GM18907 (cell line): ENCODE measurements around the gene EMILIN2.
A peak's percentile ranks its signal among the peaks of the same experiment; 100 is the strongest.

ENCODE experiments used
- ATAC-seq: cut with Tn5 transposase; IDR thresholded peaks from one replicate; pipeline ENCODE4 v1.9.1; 2021; ENCODE audit warnings: mild to moderate bottlenecking, moderate library complexity; ENCODE audit not compliant: unreplicated experiment

The EMILIN2 gene

GRCh38 chr18:2872095-2872494, 25.3 kb downstream of the EMILIN2 start:
- no peak for ATAC-seq

GRCh38 chr18:2874765-2875164, 28.0 kb downstream of the EMILIN2 start:
- no peak for ATAC-seq

GRCh38 chr18:2878656-2879330, 32.0 kb downstream of the EMILIN2 start:
- ATAC-seq: no peak

- ATAC-seq: no peak
These were observed 33.1 kb downstream of the EMILIN2 start for GRCh38 chr18:2879889-2880288.

- ATAC-seq: no peak
These were observed 33.7 kb downstream of the EMILIN2 start for GRCh38 chr18:2880473-2880872.

- ATAC-seq: no peak
These were observed 34.5 kb downstream of the EMILIN2 start for GRCh38 chr18:2881088-2881839.

GRCh38 chr18:2881840-2882195, 35.0 kb downstream of the EMILIN2 start:
- no peak for ATAC-seq

- no peak for ATAC-seq
These were observed 35.4 kb downstream of the EMILIN2 start for GRCh38 chr18:2882201-2882600.

- ATAC-seq: peak; percentile 80
These were observed 36.4 kb downstream of the EMILIN2 start for GRCh38 chr18:2883076-2883735.

- ATAC-seq: no peak
These were observed 38.0 kb downstream of the EMILIN2 start for GRCh38 chr18:2884706-2885285.

- no peak for ATAC-seq
These were observed 40.7 kb downstream of the EMILIN2 start for GRCh38 chr18:2887470-2887869.

GRCh38 chr18:2889761-2890192, 43.0 kb downstream of the EMILIN2 start:
- ATAC-seq: no peak

GRCh38 chr18:2890606-2891005, 43.8 kb downstream of the EMILIN2 start:
- ATAC-seq: no peak

GRCh38 chr18:2891526-2892431, 45.0 kb downstream of the EMILIN2 start:
- no peak for ATAC-seq

- no peak for ATAC-seq
These were observed 46.2 kb downstream of the EMILIN2 start for GRCh38 chr18:2893056-2893455.

GRCh38 chr18:2893676-2894075, 46.9 kb downstream of the EMILIN2 start:
- no peak for ATAC-seq

GRCh38 chr18:2894131-2894840, 47.5 kb downstream of the EMILIN2 start:
- ATAC-seq: no peak

GRCh38 chr18:2894841-2895370, 48.1 kb downstream of the EMILIN2 start:
- ATAC-seq: no peak

GRCh38 chr18:2895391-2895790, 48.6 kb downstream of the EMILIN2 start:
- no peak for ATAC-seq

GRCh38 chr18:2896990-2897389, 50.2 kb downstream of the EMILIN2 start:
- no peak for ATAC-seq
